ENCODE results near the gene ADGRD2.

The ADGRD2 gene

DNA sequence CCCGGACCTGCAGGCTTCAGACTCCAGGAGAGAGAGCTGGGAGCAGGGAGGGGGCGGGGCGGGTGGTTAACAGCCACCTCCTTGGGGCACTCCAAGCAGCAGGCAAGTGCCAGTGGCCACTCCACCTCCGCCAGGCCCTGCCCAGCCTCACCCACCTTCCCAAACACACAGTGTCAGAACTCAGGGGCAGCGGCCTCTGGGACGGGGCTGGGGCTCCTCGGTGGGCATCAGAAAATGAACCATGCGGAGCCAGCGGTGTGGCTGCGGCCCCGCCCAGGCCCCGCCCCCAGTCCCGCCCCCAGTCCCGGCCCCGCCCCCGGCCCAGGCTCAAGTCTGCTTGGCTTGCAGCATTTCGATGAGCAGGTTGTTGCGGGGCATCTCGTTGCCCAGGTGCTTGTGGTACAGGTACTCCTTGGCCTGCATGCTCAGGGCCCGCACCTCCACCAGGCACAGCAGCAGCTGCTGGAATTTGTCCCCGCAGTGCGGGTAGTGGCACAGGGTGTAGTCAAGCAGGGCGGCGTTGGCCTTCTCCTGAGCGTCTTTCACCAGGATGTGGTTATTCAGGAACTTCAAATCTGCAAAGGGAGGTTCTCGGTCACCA lies 32.3 kb downstream of the ADGRD2 start:
- no peak for DNase-seq

DNA sequence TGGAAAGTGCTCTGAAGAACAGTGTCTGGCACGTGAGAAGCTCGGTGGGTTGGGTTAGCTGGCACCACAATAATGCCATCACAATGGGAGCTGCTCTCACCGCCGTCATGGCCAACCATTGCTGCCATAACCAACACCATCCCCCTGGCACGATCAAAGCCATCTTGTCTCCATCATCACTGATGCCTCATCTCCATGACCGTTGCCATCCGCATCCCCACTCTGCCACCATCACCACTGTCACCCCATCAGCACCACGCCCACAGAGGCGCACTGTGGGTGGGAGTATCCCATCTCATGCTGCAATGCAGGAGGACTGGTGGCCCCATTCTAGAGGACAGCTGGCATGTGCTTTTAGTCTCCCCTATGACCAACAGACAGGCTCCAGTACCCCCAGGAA lies 33.2 kb downstream of the ADGRD2 start:
- DNase-seq: no peak

DNA sequence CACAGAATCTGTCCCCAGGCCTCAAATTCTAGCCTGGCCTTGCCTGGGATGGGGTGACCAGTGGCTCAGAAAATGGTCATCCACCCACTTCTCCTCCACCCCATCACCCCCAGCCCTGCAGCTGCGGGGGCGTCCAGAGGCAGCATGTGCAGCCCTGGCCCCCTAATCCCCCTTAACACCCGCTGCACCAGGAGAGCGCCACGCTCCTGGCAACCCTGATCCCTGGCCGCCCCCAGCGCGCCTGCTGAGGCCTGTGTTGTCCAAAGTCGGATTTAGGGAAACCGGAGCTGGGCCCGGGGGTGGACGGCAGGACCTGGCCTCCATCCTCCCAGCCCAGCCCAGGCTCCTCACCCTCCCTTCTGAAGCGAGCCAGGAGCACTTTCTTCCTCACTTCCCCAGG lies 35.0 kb downstream of the ADGRD2 start:
- no peak for DNase-seq

DNA sequence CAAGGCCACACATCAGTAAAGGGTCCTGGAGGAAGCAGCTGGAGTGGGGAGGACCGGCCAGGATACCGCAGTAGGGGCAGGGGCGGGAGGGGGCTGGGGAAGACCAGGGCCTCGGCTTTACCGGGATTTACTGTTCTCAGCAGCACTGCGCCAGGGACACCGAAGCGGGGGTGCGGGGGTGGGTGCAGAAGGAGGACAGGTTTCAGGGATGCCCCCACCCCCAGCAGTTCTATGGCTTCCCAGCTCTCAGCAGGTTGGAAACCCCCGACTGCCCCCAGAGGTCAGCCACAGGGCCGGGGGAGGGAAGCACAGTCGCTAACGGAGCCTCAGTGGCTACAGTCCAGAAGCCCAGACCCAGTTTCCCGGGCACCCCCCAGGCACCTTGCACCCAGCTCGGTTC lies 35.7 kb downstream of the ADGRD2 start:
- no peak for DNase-seq

DNA sequence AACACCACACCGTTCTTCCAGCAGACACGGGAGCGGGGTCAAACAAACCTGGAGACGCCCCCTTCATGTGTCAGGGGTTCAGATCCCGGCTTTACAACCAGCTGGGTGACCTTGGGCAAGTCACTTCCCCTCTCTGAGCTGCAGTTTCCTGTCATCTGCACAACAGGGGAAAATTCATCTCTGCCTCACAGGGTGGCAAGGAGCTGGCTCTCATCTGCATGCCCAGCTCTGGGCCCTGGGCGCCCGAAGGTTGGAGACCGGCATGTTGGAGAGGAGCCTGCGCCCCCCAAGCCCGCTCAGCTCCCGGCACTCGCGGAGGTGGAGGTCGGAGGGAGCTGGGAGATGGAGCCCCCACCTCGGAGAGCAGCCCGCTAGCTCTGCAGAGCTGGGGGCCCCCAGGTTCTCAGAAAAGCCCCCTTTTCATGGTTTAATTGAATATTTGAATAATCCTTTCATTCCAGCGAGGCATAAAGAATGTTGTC lies 36.6 kb downstream of the ADGRD2 start:
- DNase-seq: no peak

DNA sequence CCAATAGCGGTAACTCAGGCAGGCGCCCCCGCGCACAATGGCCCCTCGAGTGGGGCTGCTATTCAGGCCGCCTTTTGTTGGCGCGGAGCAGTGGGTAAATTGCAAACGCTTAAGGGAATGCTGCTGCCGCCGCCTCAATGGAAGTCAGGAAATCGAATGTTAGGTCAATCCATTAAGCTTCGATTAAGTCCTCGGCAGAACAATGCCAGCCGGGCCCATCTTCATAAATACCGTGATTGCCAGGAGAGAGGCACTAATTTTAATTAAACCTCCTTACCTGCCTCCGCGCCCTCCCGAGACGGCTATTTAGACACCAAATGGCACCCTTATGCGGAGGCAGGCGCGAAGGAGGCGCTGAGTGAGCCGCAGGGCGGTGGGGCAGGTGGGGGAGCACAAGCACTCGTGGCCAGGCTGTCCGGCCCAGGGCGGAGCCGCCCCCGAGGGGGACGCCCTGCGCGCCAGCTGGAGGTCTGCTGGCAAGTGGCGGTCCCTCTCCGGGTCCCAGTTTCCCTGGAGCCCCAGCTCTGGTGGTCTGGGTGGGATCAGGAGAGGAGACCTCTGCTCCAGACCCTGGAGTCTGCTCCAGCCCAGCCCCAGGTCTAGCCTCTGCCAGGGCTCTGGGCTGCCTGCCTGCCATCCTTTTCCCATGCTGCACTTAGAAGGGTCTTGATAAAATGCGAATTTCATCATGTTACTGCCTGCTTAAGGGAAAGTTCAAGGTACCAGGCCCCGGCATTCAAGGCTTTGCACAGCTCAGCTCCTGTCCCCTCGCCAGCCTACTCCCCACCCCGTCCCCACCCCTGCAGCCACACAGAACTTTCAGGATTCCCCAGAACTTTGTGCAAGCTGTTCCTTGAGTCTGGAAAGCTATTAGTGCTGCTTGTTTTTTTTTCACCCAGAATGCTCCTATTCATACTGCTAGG lies 37.3 kb downstream of the ADGRD2 start:
- DNase-seq: no peak

DNA sequence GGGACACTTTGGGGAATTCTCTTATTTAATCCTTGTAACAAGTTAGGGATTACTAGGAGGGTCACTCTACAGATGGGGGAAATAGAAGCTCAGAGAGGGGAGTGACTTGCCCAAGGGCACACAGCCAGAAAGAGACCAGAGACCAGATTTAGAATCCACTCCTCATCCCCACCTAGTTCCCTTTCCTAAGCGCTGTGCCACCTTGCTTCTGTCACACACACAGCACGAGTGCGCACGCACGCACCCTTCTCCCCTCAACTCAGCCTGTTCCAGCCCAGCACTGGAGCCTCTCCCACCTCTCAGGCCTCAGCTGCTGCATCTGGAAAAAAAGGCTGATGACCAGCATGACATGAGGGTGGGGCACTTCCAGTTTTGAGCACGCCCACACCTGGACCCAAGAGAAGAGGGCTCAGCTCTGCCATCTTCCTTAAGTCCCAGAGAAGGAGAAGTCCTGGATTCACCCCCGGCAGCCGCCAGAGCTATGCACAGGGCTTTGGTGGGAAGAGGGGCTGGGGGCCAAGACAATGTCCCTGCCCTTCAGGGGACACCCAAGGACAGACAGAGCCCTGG lies 38.5 kb downstream of the ADGRD2 start:
- DNase-seq: no peak

DNA sequence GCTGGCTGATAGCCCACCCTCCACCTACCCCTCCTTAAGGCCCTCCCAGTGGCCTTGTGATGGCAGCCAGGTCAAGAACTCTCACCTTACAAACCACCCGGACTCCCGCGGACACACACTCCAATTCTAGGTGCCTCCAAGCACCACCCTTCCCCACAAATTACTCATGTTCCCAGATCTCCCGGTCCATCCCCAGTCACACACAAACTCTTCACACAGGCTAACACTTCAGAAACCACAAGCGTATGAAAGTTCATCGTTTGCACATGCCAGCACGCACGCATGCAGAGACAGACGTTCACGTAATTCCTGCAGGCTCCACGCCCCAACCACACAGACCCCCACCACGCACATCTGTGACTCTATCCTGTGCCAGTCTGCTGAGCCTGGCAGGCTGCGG lies 39.0 kb downstream of the ADGRD2 start:
- no peak for DNase-seq

DNA sequence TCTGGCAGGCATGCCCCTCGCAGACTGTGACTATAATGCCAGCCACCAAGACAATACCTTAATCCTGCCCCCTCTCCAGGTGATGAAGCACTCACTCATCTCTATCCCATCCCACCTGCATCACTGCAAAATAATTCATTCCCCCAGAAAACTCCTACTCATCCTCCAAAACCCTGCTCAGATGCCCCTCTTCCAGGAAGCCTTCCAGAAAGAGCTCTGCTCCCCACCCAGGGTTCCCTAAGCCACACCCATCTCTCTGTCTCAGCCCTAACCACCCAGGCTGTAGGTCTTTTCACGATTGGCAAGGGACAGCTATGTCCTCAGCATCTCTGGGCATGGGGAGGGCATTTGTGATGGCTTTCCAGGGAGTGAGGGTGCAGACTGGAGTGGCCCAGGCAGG lies 39.8 kb downstream of the ADGRD2 start:
- no peak for DNase-seq

DNA sequence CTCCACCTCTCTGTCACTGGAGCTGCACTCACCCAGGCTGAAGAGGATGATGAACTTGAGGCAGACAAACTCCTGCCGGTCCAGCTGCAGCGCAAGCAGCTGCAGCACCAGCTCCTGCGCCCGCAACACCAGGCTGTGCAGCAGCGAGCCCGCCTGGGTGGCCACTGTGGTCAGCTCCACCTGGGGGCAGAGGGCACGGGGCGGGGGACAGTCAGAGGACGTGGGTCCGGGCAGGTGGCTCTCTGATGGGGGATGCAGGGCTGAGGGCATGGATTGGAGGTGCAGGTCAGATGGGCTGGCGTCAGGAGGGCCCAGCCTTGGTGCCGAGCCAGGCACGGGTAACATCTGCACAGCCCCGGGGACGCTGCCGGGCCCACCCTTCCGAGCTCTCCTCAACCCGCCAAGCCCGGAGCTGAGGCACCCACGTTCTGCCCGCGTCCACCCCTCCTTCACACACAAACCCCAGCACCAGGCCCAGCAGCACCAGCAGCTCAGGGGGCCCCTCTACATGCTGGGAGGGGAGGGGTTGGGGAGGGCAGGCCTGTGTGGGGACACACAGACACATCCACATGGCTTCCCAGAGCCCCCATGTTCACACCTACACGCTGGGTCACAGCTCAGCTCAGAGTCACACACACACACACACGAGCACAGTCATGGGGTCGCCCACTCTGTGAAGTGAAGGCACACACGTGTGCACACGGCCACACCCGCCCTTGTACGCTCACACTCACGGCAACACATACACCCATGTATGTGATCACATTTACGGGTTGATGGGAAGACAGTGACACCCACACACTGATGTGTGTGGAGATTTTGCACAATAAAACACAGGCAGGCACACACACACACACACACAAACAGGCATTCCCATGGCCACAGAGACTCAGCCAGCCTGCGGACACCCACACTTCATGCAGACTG lies 41.1 kb downstream of the ADGRD2 start:
- no peak for DNase-seq

DNA sequence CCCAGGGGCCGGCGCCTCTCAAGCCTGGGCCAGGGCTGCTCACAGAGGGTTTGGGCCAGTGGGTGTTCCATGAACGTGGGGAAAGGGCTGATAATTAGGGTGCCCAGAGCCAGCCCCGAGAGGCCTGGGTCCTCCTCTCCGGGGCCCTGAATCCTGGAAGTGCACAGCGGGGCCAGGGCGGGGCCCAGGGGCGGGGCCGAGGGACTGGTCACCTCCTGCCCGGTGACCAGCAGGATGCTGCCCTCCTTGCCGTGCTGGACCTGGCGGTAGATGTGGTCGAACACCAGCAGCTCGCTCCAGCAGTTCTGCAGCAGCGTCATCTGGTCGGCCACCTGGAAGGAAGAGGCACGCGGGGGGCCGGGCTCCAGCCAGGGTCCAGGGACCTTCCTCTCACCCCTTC lies 42.6 kb downstream of the ADGRD2 start:
- DNase-seq: no peak

DNA sequence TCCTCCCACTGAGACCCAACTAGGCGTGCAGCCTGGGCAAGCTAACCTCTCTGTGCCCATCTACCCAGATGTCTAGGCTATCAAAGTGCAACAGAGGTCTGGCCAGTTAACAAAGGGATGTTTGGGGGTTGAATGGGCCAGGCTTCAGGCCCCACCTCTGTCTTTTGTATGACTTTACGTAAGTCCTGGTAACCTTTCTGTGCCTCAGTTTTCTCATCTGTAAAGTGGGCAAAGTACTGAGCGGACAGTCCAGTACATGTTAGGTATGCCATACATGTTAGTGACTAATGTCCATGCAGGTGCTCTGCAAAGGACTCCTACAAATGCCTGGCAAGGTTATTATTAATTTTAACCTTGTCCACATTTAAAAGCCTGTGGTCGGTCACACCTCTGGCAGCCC lies 43.0 kb downstream of the ADGRD2 start:
- no peak for DNase-seq

DNA sequence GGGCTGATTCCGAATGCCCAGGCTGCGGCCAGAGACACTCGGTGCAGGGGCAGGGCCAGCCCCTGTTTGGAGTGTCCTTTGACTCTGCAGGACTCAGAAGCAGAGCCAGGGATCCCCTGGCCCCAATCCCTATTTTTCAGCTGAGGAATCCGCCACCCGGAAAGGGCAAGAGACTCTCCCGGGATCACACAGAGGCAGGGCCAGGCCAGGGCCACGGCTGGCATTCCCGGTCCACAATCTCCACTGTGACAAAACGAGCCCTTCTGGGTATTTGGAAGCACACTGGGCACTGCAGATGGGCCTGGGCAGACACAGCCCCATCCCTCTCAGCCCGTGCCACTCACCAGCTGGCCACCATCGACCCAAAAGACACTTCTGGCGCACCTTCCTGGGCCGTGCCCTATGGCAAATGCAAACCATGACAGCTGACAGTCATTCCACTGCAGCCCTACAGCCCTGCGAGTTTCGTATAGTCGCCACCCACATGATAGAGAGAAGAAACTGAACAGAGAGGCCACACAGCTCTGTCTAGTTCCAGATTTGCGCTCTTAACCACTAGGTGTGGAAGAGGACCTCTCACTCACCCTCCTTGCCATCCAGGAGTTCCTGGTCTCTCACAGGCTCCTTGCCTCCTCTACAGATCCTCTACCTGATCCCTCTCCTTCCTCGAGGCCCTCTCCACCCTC lies 43.7 kb downstream of the ADGRD2 start:
- no peak for DNase-seq

DNA sequence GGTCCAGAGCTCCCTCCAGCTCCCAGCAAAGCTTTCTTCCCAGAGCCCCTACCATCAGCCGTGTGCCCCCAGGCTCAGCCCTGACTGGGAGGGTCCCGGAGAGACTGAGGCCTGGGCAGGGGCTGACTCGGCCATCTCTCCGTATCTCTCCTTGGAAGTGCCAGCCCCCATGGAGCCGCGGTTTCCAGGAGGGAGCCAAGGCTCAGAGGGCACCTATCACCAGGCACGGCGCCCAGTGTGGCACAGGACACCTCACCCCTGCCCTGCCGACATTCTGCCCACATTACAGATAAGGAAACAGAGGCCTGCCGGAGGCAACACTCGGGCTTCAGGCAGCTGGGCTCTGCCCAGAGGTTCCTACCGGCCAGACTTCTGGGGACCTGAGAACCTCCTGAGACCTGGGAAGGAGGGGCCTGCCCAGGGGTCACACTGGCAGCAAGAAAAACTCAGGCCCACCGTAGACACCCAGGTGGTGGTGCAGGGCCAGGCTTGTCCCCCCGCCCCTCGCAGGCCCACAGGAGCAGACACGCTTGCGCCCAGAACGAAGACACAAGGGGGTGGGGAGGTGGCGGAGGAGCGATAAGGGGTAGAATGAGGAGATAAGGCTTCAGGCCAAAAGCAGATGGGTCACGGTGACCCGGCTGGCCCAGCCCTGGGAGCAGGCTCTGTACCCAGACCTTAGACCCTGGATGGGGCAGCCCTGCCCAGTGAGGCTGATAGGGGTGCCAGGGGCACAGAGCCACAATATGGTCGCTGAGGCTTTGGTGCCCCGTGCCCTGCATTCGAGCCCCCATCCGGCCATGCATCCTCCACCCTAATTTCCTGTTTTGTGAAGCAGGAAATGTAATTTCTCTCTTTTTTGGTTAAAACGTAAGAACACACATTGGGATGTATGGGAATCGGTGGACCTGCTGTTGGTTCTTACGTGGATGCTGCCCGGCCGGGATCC lies 45.1 kb downstream of the ADGRD2 start:
- DNase-seq: no peak

DNA sequence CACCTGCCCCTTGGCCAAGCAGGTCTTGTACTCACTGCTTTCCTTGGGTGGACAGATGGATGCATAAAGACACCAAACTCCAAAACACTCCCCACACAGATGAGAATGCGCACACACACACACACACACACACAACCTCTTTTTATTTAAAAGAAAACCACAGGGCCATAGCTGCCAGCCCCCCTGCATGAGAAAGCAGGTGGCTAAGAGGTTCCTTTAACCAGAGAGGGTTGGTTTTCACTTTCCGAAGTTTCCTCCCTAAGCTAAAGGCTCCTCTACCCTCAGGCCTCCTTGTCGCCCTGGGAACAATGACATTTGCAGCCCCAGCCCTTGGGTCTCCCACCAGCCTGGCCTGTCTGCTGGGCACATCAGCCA lies 45.8 kb downstream of the ADGRD2 start:
- no peak for DNase-seq

DNA sequence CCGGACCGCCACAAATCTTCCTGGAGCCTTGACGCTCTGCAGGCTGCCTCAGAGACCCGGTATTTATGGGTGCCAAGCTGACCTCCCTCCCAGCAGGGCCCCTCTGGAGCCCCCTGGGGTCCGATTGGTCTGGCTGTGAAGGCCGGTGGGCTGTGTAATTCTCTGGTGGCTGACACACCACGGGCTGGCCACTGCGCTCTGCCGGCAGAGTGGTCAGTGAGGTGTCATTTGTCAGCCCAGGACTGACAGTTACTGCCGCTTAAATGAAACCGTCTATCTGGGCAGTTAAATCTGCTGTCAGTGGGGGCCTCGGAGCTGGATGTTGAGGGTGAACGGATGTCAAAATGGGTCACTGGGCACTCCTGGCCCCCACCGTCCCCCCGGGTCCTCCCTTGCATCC lies 46.2 kb downstream of the ADGRD2 start:
- no peak for DNase-seq

DNA sequence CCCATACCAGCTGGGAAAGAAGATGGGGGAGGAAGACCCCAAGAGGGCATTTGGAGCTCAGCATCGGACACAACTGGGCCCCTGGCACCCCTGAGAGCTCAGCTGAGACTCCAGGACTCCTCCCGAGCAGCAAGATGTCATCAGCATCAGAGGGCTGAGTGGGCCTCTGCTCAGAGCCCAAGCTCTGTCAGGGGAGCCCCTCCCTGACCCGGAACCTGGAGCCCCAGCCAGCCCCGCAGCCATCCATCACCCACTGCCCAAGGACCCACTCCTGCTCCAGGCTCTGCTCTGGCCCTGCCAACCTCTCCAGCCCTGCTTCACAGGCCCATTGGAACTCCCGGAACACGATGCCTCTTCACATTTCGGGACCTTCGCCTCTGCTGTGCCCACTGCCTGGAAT lies 47.2 kb downstream of the ADGRD2 start:
- no peak for DNase-seq

DNA sequence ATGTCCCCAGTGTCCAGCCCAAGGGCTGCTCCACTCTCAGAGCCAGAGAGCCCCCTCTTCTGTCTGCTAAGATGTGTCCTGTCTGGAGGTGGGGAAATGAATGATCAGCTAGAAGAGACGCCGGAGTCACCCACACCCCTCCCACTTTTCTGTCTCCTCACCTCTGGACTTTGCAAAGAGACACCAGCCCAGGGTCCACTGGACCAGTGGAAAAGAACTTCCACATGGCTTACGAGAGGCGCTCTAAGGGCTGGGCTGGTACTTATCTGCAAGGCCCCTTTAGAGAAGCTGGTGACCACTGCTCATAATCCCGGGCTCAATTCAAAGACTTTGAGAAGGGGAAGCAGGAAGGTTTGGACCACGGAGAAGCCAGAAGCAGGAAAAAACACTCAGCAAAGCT lies 47.8 kb downstream of the ADGRD2 start:
- no peak for DNase-seq

DNA sequence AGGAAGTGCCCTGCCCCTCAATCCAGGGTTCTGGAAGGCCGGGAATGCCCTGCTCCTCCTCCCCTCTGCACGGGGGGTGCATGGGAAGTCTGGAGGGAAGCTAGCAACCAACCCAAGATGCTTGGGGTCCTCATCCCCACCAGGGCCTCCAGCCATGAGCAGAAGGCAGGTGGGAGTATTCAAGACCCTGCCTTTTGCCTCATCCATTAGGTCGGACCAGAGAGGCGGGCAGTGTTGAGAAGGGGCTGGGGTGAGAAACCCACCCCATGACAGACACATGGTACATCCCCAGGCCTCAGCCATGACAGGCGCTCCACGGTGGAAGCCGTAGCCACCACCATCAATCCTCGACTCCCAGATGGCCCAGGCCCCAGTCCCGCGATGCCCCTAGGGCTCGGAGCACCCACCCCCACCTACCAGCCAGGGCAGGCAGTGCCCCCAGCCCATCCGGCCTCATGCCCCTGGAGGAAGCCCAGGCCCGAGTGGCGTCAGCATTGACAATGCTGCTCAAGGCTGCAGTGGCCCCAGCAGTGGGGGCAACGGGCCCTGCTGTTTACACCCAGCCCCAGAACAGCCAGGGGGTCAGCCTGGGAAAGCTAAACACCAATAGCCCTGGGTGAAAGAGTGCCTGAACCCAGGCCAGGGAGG lies 48.4 kb downstream of the ADGRD2 start:
- DNase-seq: no peak

DNA sequence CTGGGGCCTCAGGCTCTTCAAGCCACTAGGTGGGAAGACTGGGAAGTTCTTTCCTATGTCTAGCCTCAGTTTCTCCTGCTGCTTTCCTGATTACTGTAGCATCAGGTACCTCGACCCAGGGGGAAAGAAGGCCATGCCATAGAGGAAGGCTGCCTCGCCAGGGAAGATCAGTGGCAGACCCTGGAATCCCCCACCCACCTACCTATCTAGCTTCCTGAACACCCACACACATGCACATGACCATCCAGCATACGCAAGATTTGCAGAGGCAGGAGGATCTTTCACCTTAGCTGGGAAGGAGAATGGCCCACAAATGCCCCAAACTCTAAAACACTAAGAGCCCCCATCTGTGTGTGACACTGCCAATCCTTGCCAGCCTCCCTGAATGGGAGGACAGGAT lies 49.0 kb downstream of the ADGRD2 start:
- no peak for DNase-seq
